Astrocyte (in vitro differentiated cells and primary cell): Measurements from ENCODE around the gene NCAPG. TPM values are rescaled to one million over a fixed set of nuclear protein-coding genes. Genes with fewer than 3 reads are reported as not detected.

Source experiments
- DNase-seq: peaks from one replicate; pipeline ENCODE4 v3.0.0-alpha.2; 2010; ENCODE audit warnings: low read depth
- FAIRE-seq: peaks from 2 replicates; lab custom pipeline; 2011; peaks lifted over from hg19 to GRCh38; lab: Jason Lieb, UNC
- H2AFZ ChIP-seq: 2 replicates; pipeline ENCODE4 v1.6.0; 2012; ENCODE audit warnings: low read depth, low read length, inconsistent platforms
- H3K27ac ChIP-seq: 2 replicates; pipeline ENCODE4 v1.5.1; 2011; ENCODE audit warnings: low read depth, low read length, inconsistent platforms
- H3K27me3 ChIP-seq: 2 replicates; pipeline ENCODE4 v1.6.0; 2011; ENCODE audit warnings: low read length, inconsistent platforms; ENCODE audit not compliant: insufficient read depth
- H3K36me3 ChIP-seq: 2 replicates; pipeline ENCODE4 v1.5.1; 2011; ENCODE audit warnings: low read length, inconsistent platforms; ENCODE audit not compliant: insufficient read depth
- H3K4me1 ChIP-seq: 2 replicates; pipeline ENCODE4 v1.5.1; 2011; ENCODE audit warnings: low read length, inconsistent platforms; ENCODE audit not compliant: insufficient read depth
- H3K4me2 ChIP-seq: 2 replicates; pipeline ENCODE4 v1.6.0; 2012; ENCODE audit warnings: low read length, inconsistent platforms
- H3K4me3 ChIP-seq: 2 replicates; pipeline ENCODE4 v1.5.1; 2011; ENCODE audit warnings: low read depth, mild to moderate bottlenecking, low read length, inconsistent platforms; ENCODE audit not compliant: insufficient read depth
- H3K79me2 ChIP-seq: 2 replicates; pipeline ENCODE4 v1.6.0; 2012; ENCODE audit warnings: mild to moderate bottlenecking, low read length, inconsistent platforms; ENCODE audit not compliant: insufficient read depth
- H3K9ac ChIP-seq: 2 replicates; pipeline ENCODE4 v1.6.0; 2012; ENCODE audit warnings: mild to moderate bottlenecking, low read length, inconsistent platforms
- H3K9me3 ChIP-seq: 2 replicates; pipeline ENCODE4 v1.5.1; 2012; ENCODE audit warnings: low read depth, mild to moderate bottlenecking, low read length, inconsistent platforms; ENCODE audit not compliant: insufficient read depth
- H4K20me1 ChIP-seq: 2 replicates; pipeline ENCODE4 v1.6.0; 2012; ENCODE audit warnings: low read length, inconsistent platforms; ENCODE audit not compliant: insufficient read depth
- H3K27ac Mint-ChIP-seq: one replicate; pipeline ENCODE4 v1.8.0; 2021; ENCODE audit warnings: mild to moderate bottlenecking, mixed read lengths; ENCODE audit not compliant: unreplicated experiment
- H3K27me3 Mint-ChIP-seq: one replicate; pipeline ENCODE4 v1.8.0; 2021; ENCODE audit warnings: low read depth, mixed read lengths; ENCODE audit not compliant: unreplicated experiment
- H3K36me3 Mint-ChIP-seq: one replicate; pipeline ENCODE4 v1.8.0; 2021; ENCODE audit warnings: low read depth, mixed read lengths; ENCODE audit not compliant: unreplicated experiment
- H3K4me1 Mint-ChIP-seq: one replicate; pipeline ENCODE4 v1.8.0; 2021; ENCODE audit warnings: low read depth, mixed read lengths; ENCODE audit not compliant: unreplicated experiment
- H3K4me3 Mint-ChIP-seq: one replicate; pipeline ENCODE4 v1.8.0; 2021; ENCODE audit warnings: mild to moderate bottlenecking, moderate library complexity, mixed read lengths; ENCODE audit not compliant: unreplicated experiment
- H3K9me3 Mint-ChIP-seq: one replicate; pipeline ENCODE4 v1.8.0; 2021; ENCODE audit warnings: mild to moderate bottlenecking, mixed read lengths; ENCODE audit not compliant: unreplicated experiment
- CTCF ChIP-seq: IDR thresholded peaks from 2 replicates; pipeline ENCODE4 v1.5.1; 2011; ENCODE audit warnings: low read depth, mild to moderate bottlenecking, inconsistent platforms, low read length, moderate library complexity; ENCODE audit not compliant: insufficient read depth
- EZH2 ChIP-seq: IDR thresholded peaks from 2 replicates; pipeline ENCODE4 v1.6.1; 2012; ENCODE audit warnings: mild to moderate bottlenecking, low read length, inconsistent platforms; ENCODE audit not compliant: insufficient read depth
- total RNA-seq: library from RNA; stranded (reverse); gene quantifications from 2 replicates; pipeline ENCODE4 v1.2.1, GENCODE V29; 2021

NCAPG gene
- total RNA-seq, 1 donor from 2014 or later, result 4.7 TPM

- FAIRE-seq, result no peak
- Mint-ChIP-seq H3K27ac (no peak overlapping the region), H3K36me3 (no peaks in the 10 kb centered on the region), H3K27me3 (no peaks in the 10 kb centered on the region), H3K4me1 (peaks cover 28% of the 10 kb centered on the region), H3K9me3 (no peaks in the 10 kb centered on the region), H3K4me3 (no peak overlapping the region)
- TF ChIP-seq CTCF, result no peak
- TF ChIP-seq EZH2, result no peak
- Histone ChIP-seq H3K79me2 (no peaks in the 10 kb centered on the region), H2AFZ (no peak overlapping the region), H3K4me1 (peaks cover 5% of the 10 kb centered on the region), H4K20me1 (no peaks in the 10 kb centered on the region), H3K9me3 (no peaks in the 10 kb centered on the region), H3K27ac (no peak overlapping the region), H3K4me3 (no peak overlapping the region), H3K9ac (no peak overlapping the region), H3K36me3 (no peaks in the 10 kb centered on the region), H3K27me3 (no peaks in the 10 kb centered on the region), H3K4me2 (no peak overlapping the region)
- peak; percentile 50 for DNase-seq
Measured at GRCh38 chr4:17788956-17789355, 21.8 kb upstream of the NCAPG start.

GRCh38 chr4:17794730-17795129, 16.0 kb upstream of the NCAPG start:
- no peaks in the 10 kb centered on the region for H3K9me3 Mint-ChIP-seq
- Histone ChIP-seq H4K20me1 (no peaks in the 10 kb centered on the region), H3K4me2 (no peak overlapping the region), H3K9ac (no peak overlapping the region), H3K4me3 (no peak overlapping the region), H3K79me2 (no peaks in the 10 kb centered on the region), H3K4me1 (no peaks in the 10 kb centered on the region), H3K36me3 (peaks cover 7% of the 10 kb centered on the region), H3K27me3 (no peaks in the 10 kb centered on the region), H2AFZ (no peak overlapping the region), H3K9me3 (no peaks in the 10 kb centered on the region), H3K27ac (no peak overlapping the region)
- H3K27ac Mint-ChIP-seq, result no peak overlapping the region
- no peaks in the 10 kb centered on the region for H3K4me1 Mint-ChIP-seq
- H3K4me3 Mint-ChIP-seq, result no peak overlapping the region
- no peaks in the 10 kb centered on the region for H3K36me3 Mint-ChIP-seq
- H3K27me3 Mint-ChIP-seq, result no peaks in the 10 kb centered on the region
- no peak for TF ChIP-seq EZH2
- TF ChIP-seq CTCF, result no peak
- FAIRE-seq (no peak), DNase-seq (no peak)

- no peaks in the 10 kb centered on the region for H3K4me1 Mint-ChIP-seq
- H3K9me3 ChIP-seq, result no peaks in the 10 kb centered on the region
- TF ChIP-seq CTCF, result no peak
- no peak for FAIRE-seq
- H3K4me1 ChIP-seq, result no peaks in the 10 kb centered on the region
- H3K4me3 ChIP-seq, result no peak overlapping the region
- peaks cover 2% of the 10 kb centered on the region for H3K36me3 Mint-ChIP-seq
- no peak for DNase-seq
- peaks cover 7% of the 10 kb centered on the region for H3K79me2 ChIP-seq
- peaks cover 7% of the 10 kb centered on the region for H4K20me1 ChIP-seq
- no peaks in the 10 kb centered on the region for H3K9me3 Mint-ChIP-seq
- H2AFZ ChIP-seq, result no peak overlapping the region
- H3K36me3 ChIP-seq, result peaks cover 15% of the 10 kb centered on the region
- no peaks in the 10 kb centered on the region for H3K27me3 Mint-ChIP-seq
- H3K9ac ChIP-seq, result no peak overlapping the region
- H3K4me3 Mint-ChIP-seq, result no peak overlapping the region
- H3K4me2 ChIP-seq, result no peak overlapping the region
- H3K27ac Mint-ChIP-seq, result no peak overlapping the region
- no peak overlapping the region for H3K27ac ChIP-seq
- H3K27me3 ChIP-seq, result no peaks in the 10 kb centered on the region
Measured at GRCh38 chr4:17797808-17798207, 13.0 kb upstream of the NCAPG start.
